Right renal pelvis (tissue), 4 donors: Measurements from ENCODE around the gene FAM13B. TPM values are rescaled to one million over a fixed set of nuclear protein-coding genes. Genes with fewer than 3 reads are reported as not detected.

Experiments
- DNase-seq, 4 donors: peaks; one replicate each; pipeline ENCODE4 v3.0.0-alpha.2; 2013; ENCODE audit warnings: low read depth in 4 of 4, low spot score in 3 of 4, missing footprints in 1 of 4
- polyA plus RNA-seq, 4 donors: library from polyadenylated mRNA; unstranded; fragments of 120-200 nt; gene quantifications; one replicate each; pipeline ENCODE4 v1.2.1, GENCODE V29; 2013; ENCODE audit not compliant: insufficient read length in 4 of 4

FAM13B gene
- polyA plus RNA-seq, 4 donors: 48.5 to 60.0 (median 54.2) TPM

DNA sequence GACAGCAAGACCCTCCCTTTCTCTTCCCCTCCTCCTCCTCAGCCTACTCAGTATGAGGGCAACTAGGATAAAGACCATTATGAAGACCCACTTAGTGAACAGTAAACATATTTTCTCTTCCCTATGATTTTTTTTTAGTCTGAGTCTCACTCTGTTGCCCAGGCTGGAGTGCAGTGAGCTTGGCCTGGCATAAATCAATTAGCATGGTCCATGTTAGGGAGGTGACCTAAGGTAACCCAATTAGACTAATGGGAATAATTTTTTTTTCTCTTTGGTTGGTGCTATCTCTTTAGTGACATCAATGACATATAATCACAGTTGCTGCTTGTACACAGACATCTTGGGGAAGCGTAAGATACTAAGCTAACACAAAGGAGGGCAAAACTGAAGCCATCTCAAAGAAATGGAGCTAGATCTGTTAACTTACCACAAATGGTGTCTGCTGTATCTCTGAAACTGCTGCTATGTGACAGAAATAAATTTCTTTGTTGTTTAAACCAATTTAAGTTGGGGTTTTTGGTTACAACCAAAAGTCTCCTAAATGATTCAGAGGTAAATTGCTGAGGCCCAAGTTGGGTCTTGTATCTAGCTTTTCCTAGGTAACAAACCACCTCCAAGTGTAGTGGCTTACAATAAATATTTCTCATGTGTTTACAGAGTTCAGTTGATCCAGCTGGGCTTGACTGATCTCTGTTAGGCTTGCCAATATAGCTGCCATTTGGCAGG lies 130.3 kb downstream of the FAM13B start:
- no peak for DNase-seq

DNA sequence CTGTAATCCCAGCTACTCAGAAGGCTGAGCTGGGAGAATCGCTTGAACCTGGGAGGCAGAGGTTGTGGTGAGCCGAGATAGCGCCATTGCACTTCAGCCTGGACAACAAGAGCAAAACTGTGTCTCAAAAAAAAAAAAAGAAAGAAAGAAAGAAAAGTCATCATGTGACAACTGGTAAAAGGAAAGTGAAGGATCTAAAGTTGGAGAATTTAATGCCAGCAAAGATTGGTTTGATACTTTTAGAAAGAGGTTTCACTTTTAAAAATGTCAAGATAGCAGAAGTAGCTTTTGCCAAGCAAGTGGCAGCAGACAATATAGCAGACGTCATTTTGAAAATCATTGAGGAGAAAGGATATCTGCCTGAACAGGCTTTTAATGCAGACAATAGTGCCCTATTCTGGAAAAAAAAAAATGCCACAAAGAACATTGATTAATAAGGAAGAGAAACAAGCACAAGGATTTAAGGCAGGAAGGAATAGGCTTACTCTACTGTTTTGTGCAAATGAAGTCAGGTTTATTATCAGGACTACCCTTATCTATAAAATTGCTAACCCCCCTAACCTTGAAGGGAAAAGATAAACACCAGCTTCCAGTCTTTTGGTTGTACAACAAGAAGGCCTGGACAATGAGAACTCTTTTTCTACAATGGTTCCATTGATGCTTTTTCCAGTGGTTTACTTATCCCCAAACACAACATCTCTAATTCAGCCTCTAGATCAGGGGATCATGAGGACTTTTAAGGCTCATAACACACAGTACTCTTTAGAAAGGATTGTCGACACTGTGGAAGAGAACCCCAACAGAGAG lies 131.7 kb downstream of the FAM13B start:
- no peak for DNase-seq

DNA sequence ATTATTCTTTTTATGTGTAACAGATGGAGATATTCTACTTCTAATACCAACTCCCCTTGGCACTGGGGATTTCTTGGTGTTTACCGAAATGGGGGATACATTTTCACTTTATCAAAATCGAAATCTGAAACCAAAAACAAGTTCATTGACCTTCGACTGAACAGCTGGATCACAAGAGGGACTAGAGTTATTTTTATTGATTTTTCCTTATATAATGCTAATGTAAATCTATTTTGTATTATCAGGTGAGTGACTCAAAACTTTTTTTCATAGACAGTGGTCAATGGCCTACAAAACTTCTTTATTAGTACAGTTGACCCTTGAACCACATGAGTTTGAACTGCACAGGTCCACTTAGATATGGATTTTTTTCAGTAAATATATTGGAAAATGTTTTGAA lies 133.4 kb downstream of the FAM13B start:
- no peak for DNase-seq

- no peak for DNase-seq
These were observed 136.3 kb downstream of the FAM13B start for GRCh38 chr5:137896560-137896959.

GRCh38 chr5:137894586-137894985 lies 138.3 kb downstream of the FAM13B start:
- no peak for DNase-seq

- no peak for DNase-seq
These were observed 141.0 kb downstream of the FAM13B start for GRCh38 chr5:137891849-137892248.

GRCh38 chr5:137890845-137891244 lies 142.0 kb downstream of the FAM13B start:
- DNase-seq: no peak

GRCh38 chr5:137888863-137889759 lies 143.8 kb downstream of the FAM13B start, which contains the start of gene PKD2L2:
PKD2L2 (plus strand) TSS chr5:137889457; CDS start chr5:137889492, 35 bp downstream.
- DNase-seq: peak; percentile 73 to 75 (median 74)

DNA sequence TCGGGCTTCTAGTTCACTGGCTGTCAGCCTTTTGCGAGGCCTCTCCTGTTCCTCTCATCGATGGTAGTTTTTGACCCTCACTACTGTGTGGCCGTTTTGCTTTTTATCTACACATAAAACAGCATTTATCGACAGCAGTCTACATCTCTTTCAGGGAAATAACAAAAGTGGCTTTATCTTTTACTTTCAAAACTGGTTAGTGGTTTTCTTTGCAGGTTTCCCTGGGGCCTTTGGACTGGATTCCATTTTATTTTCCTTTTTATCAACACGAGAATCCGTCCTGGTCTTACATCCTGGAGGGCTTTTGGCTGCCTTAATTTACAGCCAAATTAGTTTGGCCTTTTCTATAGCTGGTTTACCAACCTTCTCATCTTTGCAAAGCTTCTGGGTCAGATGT lies 144.4 kb downstream of the FAM13B start:
- no peak for DNase-seq

Other genes with a start within 250 kb of the FAM13B start
- 1 to 10 TPM; 1.4 to 1.7 (median 1.6) TPM for gene MYOT, start 165.2 kb downstream of the FAM13B start, polyA plus RNA-seq
- gene PKD2L2, start 143.6 kb downstream of the FAM13B start, polyA plus RNA-seq: under 1 TPM; 0.25 to 0.41 (median 0.31) TPM
- under 1 TPM; 0.11 to 0.17 (median 0.14) TPM for gene WNT8A, start 51.0 kb upstream of the FAM13B start, polyA plus RNA-seq
- gene NME5, start 106.3 kb upstream of the FAM13B start, polyA plus RNA-seq: 10 to 100 TPM; 20.3 to 28.7 (median 24.0) TPM
- gene BRD8, start 145.6 kb upstream of the FAM13B start, polyA plus RNA-seq: 100 to 1,000 TPM in 3 of 4 donors, 10 to 100 TPM in 1; 98.8 to 134 (median 122) TPM
- gene KIF20A, start 146.0 kb upstream of the FAM13B start, polyA plus RNA-seq: 10 to 100 TPM; 35.1 to 41.9 (median 37.7) TPM
- gene CDC23, start 180.2 kb upstream of the FAM13B start, polyA plus RNA-seq: 10 to 100 TPM; 53.9 to 68.7 (median 67.0) TPM
- gene GFRA3, start 241.5 kb upstream of the FAM13B start, polyA plus RNA-seq: 1 to 10 TPM; 2.7 to 7.3 (median 3.9) TPM